Skeletal muscle tissue (tissue), 4 donors: ENCODE data around the gene AKAP6. TPM values are rescaled to one million over a fixed set of nuclear protein-coding genes. Genes with fewer than 3 reads are reported as not detected.

Experiments used
- H3K27ac ChIP-seq: one replicate; pipeline ENCODE4 v1.7.0; 2013; ENCODE audit warnings: mild to moderate bottlenecking, low read depth, low read length, inconsistent platforms
- H3K27me3 ChIP-seq, 3 donors: one replicate each; pipeline ENCODE4 v1.7.0; 2013; ENCODE audit warnings: low read length in 3 of 3; ENCODE audit not compliant: control insufficient read depth in 3 of 3, insufficient read depth in 3 of 3
- H3K36me3 ChIP-seq, 3 donors: one replicate each; pipeline ENCODE4 v1.7.0; 2013; ENCODE audit warnings: low read length in 3 of 3; ENCODE audit not compliant: control insufficient read depth in 3 of 3, insufficient read depth in 3 of 3
- H3K4me1 ChIP-seq, 3 donors: one replicate each; pipeline ENCODE4 v1.7.0; 2013; ENCODE audit warnings: low read length in 3 of 3, mild to moderate bottlenecking in 3 of 3; ENCODE audit not compliant: control insufficient read depth in 3 of 3, insufficient read depth in 3 of 3
- H3K4me3 ChIP-seq, 3 donors: one replicate each; pipeline ENCODE4 v1.7.0; 2013; ENCODE audit warnings: low read length in 3 of 3
- H3K9ac ChIP-seq, 3 donors: one replicate each; pipeline ENCODE4 v1.7.0; 2013; ENCODE audit warnings: low read length in 3 of 3, mild to moderate bottlenecking in 3 of 3, moderate library complexity in 2 of 3, low read depth in 1 of 3
- H3K9me3 ChIP-seq, 3 donors: one replicate each; pipeline ENCODE4 v1.7.0; 2013; ENCODE audit warnings: low read length in 3 of 3; ENCODE audit not compliant: control insufficient read depth in 3 of 3
- total RNA-seq: library from RNA; depleted of rRNA; stranded (reverse); fragments of >200 nt; gene quantifications from one replicate; pipeline ENCODE4 v1.2.3, GENCODE V29; 2014
- donor health status: Osteomylitis.

The AKAP6 gene
- total RNA-seq, 1 donor from 2014 or later = 102 TPM

- Histone ChIP-seq H3K9me3 (no peaks in the 10 kb centered on the region), H3K36me3 (no peaks in the 10 kb centered on the region), H3K9ac (no peak overlapping the region), H3K27me3 (no peaks in the 10 kb centered on the region), H3K4me1 (no peaks in the 10 kb centered on the region), H3K27ac (no peak overlapping the region), H3K4me3 (no peak overlapping the region)
Observed at GRCh38 chr14:32754209-32754608, 425.1 kb downstream of the AKAP6 start.

GRCh38 chr14:32756173-32756572 lies 427.1 kb downstream of the AKAP6 start:
- Histone ChIP-seq H3K4me3 (no peak overlapping the region), H3K36me3 (no peaks in the 10 kb centered on the region), H3K27me3 (no peaks in the 10 kb centered on the region), H3K27ac (no peak overlapping the region), H3K9me3 (no peaks in the 10 kb centered on the region), H3K9ac (no peak overlapping the region), H3K4me1 (peaks cover 0 to 1% (median 0%) of the 10 kb centered on the region in 3 donors)

- Histone ChIP-seq H3K4me3 (no peak overlapping the region), H3K4me1 (peaks cover 0 to 3% (median 0%) of the 10 kb centered on the region in 3 donors), H3K27ac (no peak overlapping the region), H3K36me3 (no peaks in the 10 kb centered on the region), H3K9ac (no peak overlapping the region), H3K27me3 (no peaks in the 10 kb centered on the region), H3K9me3 (no peaks in the 10 kb centered on the region)
Observed at GRCh38 chr14:32756775-32757174, 427.7 kb downstream of the AKAP6 start.

GRCh38 chr14:32757568-32757967 lies 428.5 kb downstream of the AKAP6 start:
- Histone ChIP-seq H3K4me3 (no peak overlapping the region), H3K9ac (no peak overlapping the region), H3K9me3 (no peaks in the 10 kb centered on the region), H3K27me3 (no peaks in the 10 kb centered on the region), H3K36me3 (no peaks in the 10 kb centered on the region), H3K27ac (no peak overlapping the region), H3K4me1 (peaks cover 0 to 3% (median 0%) of the 10 kb centered on the region in 3 donors)

- H3K4me3 ChIP-seq = no peak overlapping the region
- no peak overlapping the region for H3K27ac ChIP-seq
- H3K9me3 ChIP-seq = no peaks in the 10 kb centered on the region
- no peaks in the 10 kb centered on the region for H3K36me3 ChIP-seq
- no peaks in the 10 kb centered on the region for H3K27me3 ChIP-seq
- H3K4me1 ChIP-seq = peaks cover 0 to 3% (median 0%) of the 10 kb centered on the region in 3 donors
- H3K9ac ChIP-seq = no peak overlapping the region
Observed at GRCh38 chr14:32761381-32761968, 432.4 kb downstream of the AKAP6 start.

- Histone ChIP-seq H3K9me3 (no peaks in the 10 kb centered on the region), H3K4me3 (no peak overlapping the region), H3K4me1 (peaks cover 0 to 3% (median 0%) of the 10 kb centered on the region in 3 donors), H3K36me3 (no peaks in the 10 kb centered on the region), H3K9ac (no peak overlapping the region), H3K27ac (no peak overlapping the region), H3K27me3 (no peaks in the 10 kb centered on the region)
Observed at GRCh38 chr14:32762886-32763285, 433.8 kb downstream of the AKAP6 start.

- Histone ChIP-seq H3K4me3 (no peak overlapping the region), H3K36me3 (no peaks in the 10 kb centered on the region), H3K27me3 (no peaks in the 10 kb centered on the region), H3K9ac (no peak overlapping the region), H3K27ac (no peak overlapping the region), H3K9me3 (no peaks in the 10 kb centered on the region), H3K4me1 (peaks cover 0 to 3% (median 0%) of the 10 kb centered on the region in 3 donors)
Observed at GRCh38 chr14:32763673-32764072, 434.6 kb downstream of the AKAP6 start.

- H3K27me3 ChIP-seq = no peaks in the 10 kb centered on the region
- no peak overlapping the region for H3K27ac ChIP-seq
- no peak overlapping the region for H3K9ac ChIP-seq
- H3K4me1 ChIP-seq = peaks cover 0 to 3% (median 0%) of the 10 kb centered on the region in 3 donors
- no peaks in the 10 kb centered on the region for H3K36me3 ChIP-seq
- no peak overlapping the region for H3K4me3 ChIP-seq
- no peaks in the 10 kb centered on the region for H3K9me3 ChIP-seq
Observed at GRCh38 chr14:32764131-32764530, 435.0 kb downstream of the AKAP6 start.

- Histone ChIP-seq H3K27ac (no peak overlapping the region), H3K36me3 (peaks cover 4 to 11% (median 10%) of the 10 kb centered on the region in 3 donors), H3K4me3 (no peak overlapping the region), H3K4me1 (no peaks in the 10 kb centered on the region), H3K9ac (no peak overlapping the region), H3K9me3 (no peaks in the 10 kb centered on the region), H3K27me3 (no peaks in the 10 kb centered on the region)
Observed at GRCh38 chr14:32770422-32770821, 441.3 kb downstream of the AKAP6 start.

- H3K27me3 ChIP-seq = no peaks in the 10 kb centered on the region
- H3K9me3 ChIP-seq = no peaks in the 10 kb centered on the region
- H3K4me1 ChIP-seq = no peaks in the 10 kb centered on the region
- H3K4me3 ChIP-seq = no peak overlapping the region
- H3K9ac ChIP-seq = no peak overlapping the region
- no peak overlapping the region for H3K27ac ChIP-seq
- peaks cover 6 to 11% (median 10%) of the 10 kb centered on the region in 3 donors for H3K36me3 ChIP-seq
Observed at GRCh38 chr14:32774214-32774613, 445.1 kb downstream of the AKAP6 start.
